ENCODE data around the gene MAPK8IP1.
A peak's percentile ranks its signal among the peaks of the same experiment; 100 is the strongest.

Gene MAPK8IP1

GRCh38 chr11:45907911-45908370 lies 22.5 kb downstream of the MAPK8IP1 start:
- no peak for DNase-seq (ENCODE audit: low read depth in 2 of 2, low spot score in 1 of 2)

GRCh38 chr11:45909594-45910475 lies 24.4 kb downstream of the MAPK8IP1 start:
- no peak for DNase-seq (ENCODE audit: low read depth in 2 of 2, low spot score in 1 of 2)

- no peak for DNase-seq (ENCODE audit: low read depth in 2 of 2, low spot score in 1 of 2)
These were observed 25.2 kb downstream of the MAPK8IP1 start for GRCh38 chr11:45910623-45911022.

GRCh38 chr11:45913514-45913913 lies 28.1 kb downstream of the MAPK8IP1 start:
- DNase-seq (ENCODE audit: low read depth in 2 of 2, low spot score in 1 of 2) = no peak

GRCh38 chr11:45913942-45914635 lies 28.6 kb downstream of the MAPK8IP1 start:
- DNase-seq (ENCODE audit: low read depth in 2 of 2, low spot score in 1 of 2) = no peak

GRCh38 chr11:45915446-45915845 lies 30.0 kb downstream of the MAPK8IP1 start:
- DNase-seq (ENCODE audit: low read depth in 2 of 2, low spot score in 1 of 2) = no peak

- DNase-seq (ENCODE audit: low read depth in 2 of 2, low spot score in 1 of 2) = no peak
These were observed 31.8 kb downstream of the MAPK8IP1 start for GRCh38 chr11:45917286-45917622.

GRCh38 chr11:45917623-45918330 lies 32.3 kb downstream of the MAPK8IP1 start, which contains the start of gene PEX16:
TSS of gene PEX16 (minus strand) at chr11:45917877. CDS start at chr11:45917811, 66 bp downstream.
- DNase-seq (ENCODE audit: low read depth in 2 of 2, low spot score in 1 of 2) = peak; percentile 84 to 86

- peak in 1 of 2 donors; percentile 31 for DNase-seq (ENCODE audit: low read depth in 2 of 2, low spot score in 1 of 2)
These were observed 33.0 kb downstream of the MAPK8IP1 start for GRCh38 chr11:45918331-45918941.

GRCh38 chr11:45918962-45919675 lies 33.7 kb downstream of the MAPK8IP1 start:
- DNase-seq (ENCODE audit: low read depth in 2 of 2, low spot score in 1 of 2) = no peak

- no peak for DNase-seq (ENCODE audit: low read depth in 2 of 2, low spot score in 1 of 2)
These were observed 34.5 kb downstream of the MAPK8IP1 start for GRCh38 chr11:45919806-45920530.

- DNase-seq (ENCODE audit: low read depth in 2 of 2, low spot score in 1 of 2) = no peak
These were observed 35.4 kb downstream of the MAPK8IP1 start for GRCh38 chr11:45920531-45921477.

- no peak for DNase-seq (ENCODE audit: low read depth in 2 of 2, low spot score in 1 of 2)
These were observed 36.3 kb downstream of the MAPK8IP1 start for GRCh38 chr11:45921561-45922424.

GRCh38 chr11:45922425-45923082 lies 37.1 kb downstream of the MAPK8IP1 start, which contains the start of gene LARGE2:
TSS of gene LARGE2 (plus strand) at chr11:45922656. CDS start at chr11:45922883, 227 bp downstream.
- no peak for DNase-seq (ENCODE audit: low read depth in 2 of 2, low spot score in 1 of 2)

GRCh38 chr11:45924036-45924915 lies 38.8 kb downstream of the MAPK8IP1 start:
- DNase-seq (ENCODE audit: low read depth in 2 of 2, low spot score in 1 of 2) = no peak

GRCh38 chr11:45924927-45925326 lies 39.5 kb downstream of the MAPK8IP1 start:
- DNase-seq (ENCODE audit: low read depth in 2 of 2, low spot score in 1 of 2) = no peak

Data from stimulated activated CD8-positive, alpha-beta memory T cell treated with anti-CD3 and anti-CD28 coated beads, Interleukin-4, amount 100 ng/mL, for 4 hours (primary cell).